D721Med (cell line): ENCODE results near the gene POLL.

Experiments
- DNase-seq: peaks from one replicate; pipeline ENCODE4 v3.0.0; 2011; ENCODE audit warnings: low spot score; ENCODE audit not compliant: insufficient read length
- FAIRE-seq: peaks from 2 replicates; lab custom pipeline; 2011; peaks lifted over from hg19 to GRCh38; lab: Jason Lieb, UNC
- CTCF ChIP-seq: IDR thresholded peaks from 2 replicates; pipeline ENCODE4 v1.5.1; 2012; ENCODE audit warnings: mild to moderate bottlenecking, control low read depth; ENCODE audit not compliant: insufficient read depth; ENCODE audit errors: missing control alignments

POLL gene

GRCh38 chr10:101558671-101559595, 29.1 kb downstream of the POLL start:
- FAIRE-seq (no peak), DNase-seq (no peak)
- TF ChIP-seq CTCF, result no peak

- no peak for FAIRE-seq
- TF ChIP-seq CTCF, result no peak
- no peak for DNase-seq
Measured at GRCh38 chr10:101558204-101558603, 29.9 kb downstream of the POLL start.

GRCh38 chr10:101557541-101557940, 30.5 kb downstream of the POLL start:
- FAIRE-seq, result no peak
- no peak for TF ChIP-seq CTCF
- no peak for DNase-seq

GRCh38 chr10:101552442-101552841, 35.6 kb downstream of the POLL start:
- no peak for FAIRE-seq
- no peak for TF ChIP-seq CTCF
- no peak for DNase-seq

GRCh38 chr10:101550965-101551364, 37.1 kb downstream of the POLL start:
- FAIRE-seq (no peak), DNase-seq (no peak)
- no peak for TF ChIP-seq CTCF

GRCh38 chr10:101545898-101546297, 42.2 kb downstream of the POLL start:
- no peak for FAIRE-seq
- no peak for DNase-seq
- TF ChIP-seq CTCF, result no peak

GRCh38 chr10:101538446-101538845, 49.6 kb downstream of the POLL start:
- DNase-seq (no peak), FAIRE-seq (no peak)
- TF ChIP-seq CTCF, result no peak
